Endothelial cell of coronary artery (primary cell): ENCODE data around the gene AK9. TPM values are rescaled to one million over a fixed set of nuclear protein-coding genes. Genes with fewer than 3 reads are reported as not detected.

Source experiments
- total RNA-seq: library from RNA; depleted of rRNA; stranded (reverse); fragments of >200 nt; gene quantifications from 2 replicates; pipeline ENCODE4 v1.2.3, GENCODE V29; 2014

Gene AK9
- total RNA-seq, result 4.1 and 6.4 TPM in 2 replicates

GRCh38 chr6:109690737-109691621 lies at the start of gene AK9, which contains the start of gene FIG4:
Gene AK9, minus strand, starts transcription at chr6:109691202. Its CDS starts 15,457 bp downstream, at chr6:109675745.
Gene FIG4, plus strand, starts transcription at chr6:109691296. Its CDS starts 140 bp downstream, at chr6:109691436.

DNA sequence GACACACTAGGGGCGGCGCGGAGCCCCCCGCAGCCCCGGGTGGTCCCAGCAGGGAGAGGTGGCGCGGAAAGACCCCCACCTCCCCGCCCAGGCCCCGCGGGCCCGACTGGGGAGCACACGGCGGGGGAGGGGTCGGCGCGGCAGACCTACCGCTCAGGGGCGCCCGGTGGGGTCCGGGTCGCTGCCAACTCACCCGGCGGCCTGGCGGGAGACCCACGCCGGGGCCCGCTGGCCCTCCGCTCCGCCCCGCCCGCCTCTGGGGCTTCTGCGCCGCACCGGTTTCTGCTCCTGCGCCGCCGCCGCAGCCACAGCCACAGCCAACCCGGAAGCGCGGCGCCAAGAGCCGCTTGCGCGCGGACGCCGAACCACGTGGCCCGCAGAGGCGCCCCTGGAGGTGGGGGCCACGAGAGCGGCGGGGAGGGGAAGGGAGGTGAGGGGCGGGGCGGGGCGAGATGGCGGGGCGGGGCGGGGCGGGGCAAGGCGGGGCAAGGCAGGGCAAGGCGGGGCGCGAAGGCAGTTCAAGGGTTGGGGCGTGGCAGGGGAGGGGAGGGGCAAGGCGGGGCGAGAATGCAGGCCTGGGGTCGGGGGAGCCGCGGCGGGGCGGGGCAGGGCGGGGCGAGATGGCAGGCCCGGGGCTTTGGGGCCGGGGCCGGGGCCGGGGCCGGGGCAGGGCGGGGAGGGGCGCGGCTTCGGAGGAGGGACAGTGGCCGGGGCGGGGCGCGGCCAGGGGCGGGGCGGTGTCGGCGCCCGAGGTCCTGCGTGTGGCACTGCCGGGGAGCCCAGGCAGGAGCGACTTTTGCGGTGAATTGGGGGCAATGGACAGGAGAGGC lies 207.9 kb downstream of the AK9 start, which contains the start of gene ZBTB24:
Gene ZBTB24, minus strand, starts transcription at position 315 of the 830 bp plus-strand sequence. CDS start 1,193 bp downstream, outside the sequence.

DNA sequence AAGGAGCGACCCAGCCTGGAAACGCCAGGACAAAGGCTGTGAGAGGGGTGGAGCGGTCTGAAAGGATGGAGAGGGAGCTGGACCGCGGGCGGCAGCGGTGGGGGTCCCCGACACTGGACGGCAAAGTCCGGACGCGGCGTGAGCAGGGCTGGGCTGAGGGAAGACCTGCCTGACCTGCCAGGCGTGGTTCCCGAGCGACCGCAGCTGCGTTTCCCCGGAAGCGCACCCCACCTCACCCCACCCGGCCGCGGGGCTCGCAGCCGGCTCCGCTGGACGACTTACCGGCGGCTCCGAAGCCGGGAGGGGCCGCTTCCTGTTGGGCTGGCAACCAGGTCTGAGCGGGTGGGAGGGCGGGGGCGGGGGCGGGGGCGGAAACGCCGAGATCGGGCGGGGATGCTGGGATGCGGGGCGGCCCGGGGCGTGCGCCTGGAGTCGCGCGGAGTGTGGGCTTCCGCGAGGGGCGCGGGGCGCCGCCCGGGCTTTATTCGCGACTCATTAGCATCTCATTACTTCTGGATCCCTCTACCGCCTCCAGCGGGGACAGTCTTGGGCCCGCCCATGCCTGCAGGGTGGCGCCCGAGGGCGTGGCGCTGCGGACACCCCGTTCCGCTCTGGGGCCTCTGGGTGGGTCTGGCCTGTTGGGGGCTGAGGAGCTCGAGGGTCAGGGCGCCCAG lies 235.4 kb downstream of the AK9 start, which contains the start of gene MICAL1:
Gene MICAL1, minus strand, starts transcription at position 336 of the 674 bp plus-strand sequence. CDS start 1,576 bp downstream, outside the sequence.

Other genes with a start within 250 kb of the AK9 start
- 25.8 and 28.4 TPM in 2 replicates for gene MICAL1, start 235.4 kb downstream of the AK9 start, total RNA-seq
- 5.1 and 5.7 TPM in 2 replicates for gene ZBTB24, start 208.0 kb downstream of the AK9 start, total RNA-seq
- gene FIG4, start 94 bp upstream of the AK9 start, total RNA-seq, result 10.2 and 10.4 TPM in 2 replicates